Stimulated activated CD8-positive, alpha-beta memory T cell treated with anti-CD3 and anti-CD28 coated beads, Interleukin-7, amount 100 ng/mL, for 48 hours (primary cell): ENCODE results near the gene CIZ1.
A peak's percentile ranks its signal among the peaks of the same experiment; 100 is the strongest.
"Not testable (repeated sequence)": the region's sequence is repeated elsewhere in the genome, so short reads cannot be mapped to it uniquely, and the experiment has no call there.

Experiments used
- DNase-seq, 2 donors: peaks; one replicate each; pipeline ENCODE4 v3.0.0-alpha.2; 2020; ENCODE audit warnings: low read depth in 1 of 2; ENCODE audit errors: extremely low read depth in 1 of 2

The CIZ1 gene

GRCh38 chr9:128149001-128149701 lies 42.2 kb downstream of the CIZ1 start, which contains the start of gene LCN2:
Gene LCN2 (plus strand): TSS chr9:128149453. CDS start chr9:128149526, 73 bp downstream.
- DNase-seq = no peak

GRCh38 chr9:128148509-128149000 lies 42.8 kb downstream of the CIZ1 start:
- no peak for DNase-seq

- DNase-seq = no peak
These were observed 44.7 kb downstream of the CIZ1 start for GRCh38 chr9:128146591-128147120.

DNA sequence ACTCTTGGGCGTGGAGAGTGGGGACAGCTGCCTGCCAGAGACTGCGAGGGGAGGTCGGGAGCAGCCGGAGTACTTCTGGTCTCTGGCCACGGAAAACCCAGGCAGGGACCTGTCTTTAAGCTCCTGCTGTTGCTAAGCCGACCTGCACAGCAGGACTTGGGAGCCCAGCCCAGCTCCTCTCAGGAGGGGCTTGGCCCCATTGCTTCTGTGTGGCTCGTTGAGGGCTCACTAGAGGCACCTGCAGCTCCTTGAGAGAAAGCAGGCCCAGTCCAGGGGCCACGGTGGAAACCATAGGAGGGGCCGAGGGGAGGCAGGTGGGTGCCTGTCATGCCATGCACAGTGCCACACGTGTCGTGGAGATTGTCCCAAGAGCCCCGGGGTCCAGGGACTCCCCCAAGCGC lies 45.4 kb downstream of the CIZ1 start:
- no peak for DNase-seq

- DNase-seq = no peak
These were observed 45.8 kb downstream of the CIZ1 start for GRCh38 chr9:128145536-128145935.

DNA sequence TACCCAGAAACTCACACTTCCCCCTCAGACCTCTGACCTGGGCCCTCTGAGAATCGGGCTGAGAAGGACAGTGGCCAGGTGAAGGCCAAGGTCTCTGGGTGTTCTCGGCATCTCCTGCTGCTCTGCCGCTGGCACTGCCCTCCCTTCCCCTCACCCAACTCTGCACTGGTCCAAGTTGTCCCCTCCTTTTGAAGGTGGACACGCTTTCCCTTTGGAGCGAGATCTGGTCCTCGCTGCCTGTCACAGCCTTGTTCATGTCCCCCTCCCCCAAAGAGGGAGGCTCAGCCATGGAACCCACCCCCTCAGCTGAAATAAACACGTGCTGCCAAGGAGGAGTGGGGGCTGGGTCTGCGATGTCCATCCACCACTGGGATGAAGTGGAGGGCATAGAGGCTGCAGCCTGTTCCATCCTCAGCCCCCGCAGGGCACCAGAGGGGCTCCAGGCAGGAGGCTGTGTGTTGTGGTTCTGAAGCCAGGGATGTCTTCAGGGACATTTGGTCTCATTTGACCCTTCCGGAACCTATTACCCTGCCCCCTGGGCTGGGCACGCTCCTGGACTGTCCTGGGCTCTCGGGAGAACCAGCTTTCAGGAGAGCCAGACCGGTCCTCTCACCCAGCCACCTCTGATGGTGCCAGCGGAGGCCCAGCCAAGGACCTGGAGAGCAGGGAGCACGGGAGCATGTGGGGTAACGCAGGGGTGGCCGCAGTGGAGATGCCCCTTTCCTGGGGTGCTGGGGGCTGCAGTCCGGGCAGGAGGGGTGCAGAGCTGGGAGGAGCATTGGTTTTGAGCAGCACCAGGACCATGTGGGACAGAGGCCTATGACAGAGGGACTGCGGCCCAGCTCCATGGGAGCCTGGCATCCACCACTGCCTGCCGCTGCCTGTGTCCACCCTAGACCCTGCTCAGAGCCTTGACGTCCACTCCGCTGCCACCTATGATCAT lies 46.9 kb downstream of the CIZ1 start:
- DNase-seq = no peak

GRCh38 chr9:128143525-128144238 lies 47.7 kb downstream of the CIZ1 start:
- no peak for DNase-seq

GRCh38 chr9:128142596-128142995 lies 48.8 kb downstream of the CIZ1 start:
- DNase-seq = no peak

DNA sequence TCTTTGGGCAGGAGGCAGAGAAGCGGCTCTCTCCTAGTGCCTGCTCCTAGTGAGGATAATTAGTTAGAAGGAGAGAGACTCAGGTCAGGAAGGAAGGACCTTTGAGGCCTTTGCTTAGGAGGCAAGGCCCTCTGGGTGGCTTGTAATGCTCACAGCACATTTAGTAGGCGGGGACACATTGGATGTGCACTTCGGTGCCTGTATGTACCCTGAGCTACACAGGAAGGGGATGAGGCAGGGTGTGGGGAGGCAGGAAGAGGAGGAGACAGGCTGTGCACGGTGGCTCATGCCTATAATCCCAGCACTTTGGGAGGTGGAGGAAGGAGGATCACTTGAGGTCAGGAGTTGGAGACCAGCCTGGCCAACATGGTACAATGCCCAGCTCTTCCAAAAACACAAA lies 49.3 kb downstream of the CIZ1 start:
- no peak for DNase-seq

DNA sequence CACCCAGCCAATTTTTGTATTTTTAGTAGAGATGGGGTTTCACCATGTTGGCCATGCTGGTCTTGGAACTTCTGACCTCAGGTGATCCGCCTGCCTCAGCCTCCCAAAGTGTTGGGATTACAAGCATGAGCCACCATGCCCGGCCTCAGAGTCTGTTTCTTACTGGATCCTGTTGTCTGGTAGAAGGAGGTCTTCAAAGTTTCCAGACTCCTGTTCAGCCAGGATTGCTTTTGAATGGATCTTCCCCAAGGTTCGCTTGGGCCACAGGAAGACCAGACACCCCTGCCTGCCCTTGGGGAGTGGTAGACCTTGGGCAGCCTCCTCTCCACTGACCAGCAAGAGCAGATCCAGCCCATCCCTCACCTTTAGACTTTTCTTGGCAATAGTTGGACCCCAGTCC lies 49.8 kb downstream of the CIZ1 start:
- no peak for DNase-seq

DNA sequence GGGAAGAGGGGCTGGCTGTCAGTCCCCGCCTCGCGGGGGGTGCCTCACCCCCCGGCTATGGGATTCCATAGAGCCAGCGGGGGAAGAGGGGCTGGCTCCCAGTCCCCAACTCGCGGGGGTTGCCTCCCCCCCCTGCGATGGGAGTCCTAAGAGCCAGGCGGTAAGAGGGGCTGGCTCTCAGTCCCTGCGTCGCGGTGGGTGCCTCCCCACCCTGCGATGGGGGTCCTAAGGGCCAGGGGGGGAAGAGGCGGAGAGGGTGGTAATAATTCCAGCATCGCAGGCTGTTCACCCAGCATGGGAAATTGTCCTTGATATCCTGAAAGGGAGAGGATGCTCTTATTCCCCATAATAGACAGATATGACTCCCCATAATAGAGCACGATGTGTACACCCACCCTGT lies 51.8 kb downstream of the CIZ1 start:
- DNase-seq = no peak

DNA sequence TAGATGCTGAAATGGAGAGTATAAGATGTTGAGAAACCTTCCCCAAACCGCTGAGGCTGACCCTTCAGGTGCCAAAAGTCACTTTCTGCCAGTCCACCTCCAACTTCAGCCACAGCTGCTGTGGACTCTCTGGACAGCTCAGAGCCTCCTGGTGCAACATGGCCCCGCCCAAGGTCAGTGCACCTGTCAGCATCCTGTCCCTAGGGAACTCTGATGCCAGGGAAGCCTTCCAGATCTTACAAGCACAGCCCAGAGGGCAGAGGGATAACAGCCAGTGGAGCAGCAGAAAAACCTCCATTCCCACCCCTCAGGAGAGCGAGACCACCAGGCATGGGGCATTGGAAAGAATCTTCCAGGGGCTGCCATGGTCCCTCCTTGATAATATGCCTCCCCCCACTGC lies 53.4 kb downstream of the CIZ1 start:
- DNase-seq = no peak

DNA sequence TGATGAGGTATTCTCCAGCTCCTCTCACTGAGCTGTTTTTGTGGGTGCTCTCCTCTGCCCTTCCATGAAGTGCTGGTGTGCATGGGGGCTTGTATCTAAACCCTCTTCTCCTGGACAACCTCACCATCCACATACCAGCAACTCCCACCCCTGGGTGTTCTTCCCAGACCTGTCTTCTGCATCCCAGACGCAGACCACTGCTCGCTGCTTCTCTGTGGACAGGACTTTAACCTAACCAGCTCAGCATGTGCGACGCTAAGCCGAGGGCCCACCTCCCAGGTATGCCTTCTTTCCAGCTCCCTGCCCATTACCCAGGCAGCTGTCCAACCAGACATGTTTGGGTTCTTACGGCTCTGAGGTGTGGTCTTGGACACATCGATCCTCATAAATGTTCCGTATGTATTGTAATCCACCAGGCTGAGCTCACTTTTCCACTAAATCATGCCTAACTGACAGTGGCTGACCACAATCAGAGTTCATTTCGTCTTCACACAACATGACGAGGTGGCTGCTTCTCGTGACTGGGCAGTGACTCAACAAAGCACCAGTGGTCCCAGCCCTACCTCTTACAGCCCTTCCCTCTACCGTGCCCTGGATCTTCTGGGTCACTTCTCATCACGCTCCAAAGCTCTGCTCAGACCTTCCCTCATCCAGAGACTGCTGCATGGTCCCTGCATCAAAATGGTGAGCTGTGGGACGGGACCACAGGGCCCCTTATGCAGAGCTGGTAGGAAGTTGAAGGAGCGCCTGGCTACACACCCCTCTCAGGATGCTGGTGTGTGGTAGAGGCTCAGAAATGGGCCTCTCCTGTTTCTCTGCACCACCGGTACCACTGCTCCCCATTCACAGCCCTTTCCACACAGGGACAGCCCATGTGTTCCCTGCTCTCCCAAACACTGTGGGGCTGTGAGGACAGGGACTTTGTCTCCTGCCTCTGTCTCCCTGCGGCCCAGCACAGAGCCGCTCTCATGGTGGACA lies 54.3 kb downstream of the CIZ1 start:
- DNase-seq = no peak

GRCh38 chr9:128135561-128135960 lies 55.8 kb downstream of the CIZ1 start:
- DNase-seq = not testable (repeated sequence)

- not testable (repeated sequence) for DNase-seq
These were observed 59.2 kb downstream of the CIZ1 start for GRCh38 chr9:128132139-128132538.

GRCh38 chr9:128131346-128131745 lies 60.0 kb downstream of the CIZ1 start:
- DNase-seq = not testable (repeated sequence)

DNA sequence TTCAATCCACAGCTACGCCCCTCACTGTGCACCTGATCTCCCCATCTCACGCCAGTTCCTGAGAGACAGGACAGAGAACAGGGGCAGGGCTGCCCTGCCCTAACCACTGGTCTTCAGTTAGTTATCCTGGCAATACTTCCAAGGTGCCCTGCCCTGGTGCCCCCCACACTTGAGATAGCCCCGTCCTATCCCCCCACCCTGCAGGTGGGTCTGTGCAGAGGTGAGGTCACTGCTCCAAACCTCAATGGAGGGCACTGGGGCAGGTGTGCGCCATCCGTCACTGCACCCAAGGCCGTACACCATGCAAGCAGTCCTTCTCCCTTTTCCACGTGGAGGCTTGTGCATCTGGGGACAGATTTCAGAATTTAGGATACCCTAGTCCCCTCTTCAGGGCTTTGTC lies 60.7 kb downstream of the CIZ1 start:
- not testable (repeated sequence) for DNase-seq

- peak in 1 of 2 donors; percentile 37 for DNase-seq
These were observed 61.3 kb downstream of the CIZ1 start for GRCh38 chr9:128129976-128130590.
